ENCODE measurements around the gene RDX. TPM values are rescaled to one million over a fixed set of nuclear protein-coding genes. Genes with fewer than 3 reads are reported as not detected.
A peak's percentile ranks its signal among the peaks of the same experiment; 100 is the strongest.

Gene RDX
- total RNA-seq, 1 experiment from 2014 or later: 250 TPM

DNA sequence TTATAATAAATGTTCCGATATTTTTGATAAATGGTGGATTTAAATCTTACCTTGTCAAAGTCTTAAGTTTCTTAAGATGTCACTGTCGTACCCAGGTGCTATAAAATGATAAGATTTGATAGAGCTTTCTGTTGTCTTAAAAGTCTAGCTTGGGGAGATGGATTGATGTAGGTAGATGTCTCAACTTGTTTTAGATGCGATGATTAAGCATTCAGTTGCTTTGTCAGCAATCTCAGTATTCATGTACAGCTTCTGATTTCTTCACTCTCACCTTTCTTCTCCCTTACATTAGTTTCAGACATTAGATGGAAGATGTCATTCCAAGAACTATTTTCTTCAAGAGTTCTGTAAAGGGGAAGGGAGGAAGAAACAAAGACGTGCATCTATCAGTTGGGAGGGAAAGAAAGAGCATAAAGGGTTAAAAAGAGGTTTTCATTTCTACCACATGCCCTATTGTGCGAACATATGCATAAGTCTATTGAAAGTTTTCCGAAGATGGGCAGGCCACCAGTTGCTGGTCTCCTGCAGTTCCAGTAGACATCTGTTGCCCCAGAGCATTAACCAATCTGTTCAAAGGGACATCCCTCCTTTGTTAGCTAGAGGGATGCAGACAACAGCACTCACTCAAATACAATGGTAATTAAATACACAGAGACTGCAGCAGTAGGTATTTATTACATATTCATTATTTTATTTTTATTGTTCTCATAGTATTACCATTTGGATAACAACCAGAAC, 164.9 kb downstream of the RDX start:
- Mint-ChIP-seq H3K36me3 (ENCODE audit: insufficient read depth, unreplicated experiment) (no peaks in the 10 kb centered on the region), H3K4me1 (ENCODE audit: low read depth, unreplicated experiment) (peaks cover 12% of the 10 kb centered on the region), H3K27me3 (ENCODE audit: insufficient read depth, unreplicated experiment) (no peaks in the 10 kb centered on the region), H3K9me3 (ENCODE audit: unreplicated experiment) (no peaks in the 10 kb centered on the region), H3K27ac (ENCODE audit: unreplicated experiment) (no peak overlapping the region), H3K4me3 (ENCODE audit: unreplicated experiment) (no peak overlapping the region)
- Histone ChIP-seq H3K4me1 (peaks cover 13% of the 10 kb centered on the region), H3K36me3 (ENCODE audit: control insufficient read depth, insufficient read depth, low read length) (no peaks in the 10 kb centered on the region), H3K27me3 (replicated peaks; ENCODE audit: control insufficient read depth, insufficient read depth, low read length) (no peaks in the 10 kb centered on the region), H3K9me3 (no peaks in the 10 kb centered on the region), H3K4me3 (ENCODE audit: low read depth, low read length) (no peak overlapping the region)
- ChIA-PET POLR2A (no interaction called here), CTCF (no interaction called here)
- no peak for DNase-seq
- intact Hi-C loops (cut with micrococcal nuclease; ENCODE audit: unreplicated experiment): no loop called here
- BruUV-seq (replicated peaks): no TSS peak
- no peak for TF ChIP-seq CTCF (IDR thresholded peaks at IDR 0.05; ENCODE audit: insufficient read depth in 1 of 2, low read depth in 1 of 2, low read length in 1 of 2, severe bottlenecking in 1 of 2, unreplicated experiment in 1 of 2)

DNA sequence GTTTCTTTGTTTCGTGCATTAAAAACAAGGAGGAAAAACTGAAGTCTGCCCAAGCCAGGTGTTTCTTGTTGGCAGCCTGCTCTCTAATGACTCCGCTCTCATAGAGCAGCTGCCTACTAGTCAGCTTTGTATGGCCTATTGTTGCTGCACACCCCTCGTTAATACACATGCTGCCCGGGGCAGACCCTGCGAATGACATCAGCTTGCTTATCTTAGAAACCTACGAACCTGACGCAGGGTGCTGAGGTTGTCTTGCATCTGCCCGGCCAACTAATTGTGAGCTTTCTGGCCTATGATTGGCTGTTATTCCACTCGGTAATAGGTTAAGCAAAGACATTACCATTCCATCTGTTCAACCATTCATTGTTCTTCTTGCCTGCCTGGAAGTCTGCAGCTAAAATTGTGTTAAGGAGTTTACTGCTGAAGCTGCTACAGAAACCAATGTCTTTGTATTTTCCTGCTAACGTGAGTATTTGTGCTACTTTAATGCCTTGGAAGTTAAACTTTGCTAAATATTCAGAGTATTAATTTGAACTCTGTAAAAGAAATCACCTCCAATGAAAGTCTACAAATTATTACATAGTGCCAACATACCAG, 165.7 kb downstream of the RDX start:
- no peaks in the 10 kb centered on the region for H3K36me3 Mint-ChIP-seq (ENCODE audit: insufficient read depth, unreplicated experiment)
- CTCF ChIA-PET: no interaction called here
- BruUV-seq (replicated peaks): no TSS peak
- H3K4me1 Mint-ChIP-seq (ENCODE audit: low read depth, unreplicated experiment): peaks cover 14% of the 10 kb centered on the region
- intact Hi-C loops (cut with micrococcal nuclease; ENCODE audit: unreplicated experiment): no loop called here
- H3K4me1 ChIP-seq: peaks cover 18% of the 10 kb centered on the region
- no peak for TF ChIP-seq CTCF (IDR thresholded peaks at IDR 0.05; ENCODE audit: insufficient read depth in 1 of 2, low read depth in 1 of 2, low read length in 1 of 2, severe bottlenecking in 1 of 2, unreplicated experiment in 1 of 2)
- no peaks in the 10 kb centered on the region for H3K27me3 ChIP-seq (replicated peaks; ENCODE audit: control insufficient read depth, insufficient read depth, low read length)
- H3K9me3 ChIP-seq: no peaks in the 10 kb centered on the region
- H3K36me3 ChIP-seq (ENCODE audit: control insufficient read depth, insufficient read depth, low read length): no peaks in the 10 kb centered on the region
- POLR2A ChIA-PET: interaction anchor here (1.4 kb wide), 1 partner anchor 39 kb away, joined by 4 read pairs; no protein-coding TSS in a partner anchor
- H3K9me3 Mint-ChIP-seq (ENCODE audit: unreplicated experiment): peaks cover 3% of the 10 kb centered on the region
- H3K27ac Mint-ChIP-seq (ENCODE audit: unreplicated experiment): no peak overlapping the region
- DNase-seq: peak in 1 of 2 experiments; percentile 46
- no peaks in the 10 kb centered on the region for H3K27me3 Mint-ChIP-seq (ENCODE audit: insufficient read depth, unreplicated experiment)
- H3K4me3 Mint-ChIP-seq (ENCODE audit: unreplicated experiment): no peak overlapping the region
- H3K4me3 ChIP-seq (ENCODE audit: low read depth, low read length): no peak overlapping the region

DNA sequence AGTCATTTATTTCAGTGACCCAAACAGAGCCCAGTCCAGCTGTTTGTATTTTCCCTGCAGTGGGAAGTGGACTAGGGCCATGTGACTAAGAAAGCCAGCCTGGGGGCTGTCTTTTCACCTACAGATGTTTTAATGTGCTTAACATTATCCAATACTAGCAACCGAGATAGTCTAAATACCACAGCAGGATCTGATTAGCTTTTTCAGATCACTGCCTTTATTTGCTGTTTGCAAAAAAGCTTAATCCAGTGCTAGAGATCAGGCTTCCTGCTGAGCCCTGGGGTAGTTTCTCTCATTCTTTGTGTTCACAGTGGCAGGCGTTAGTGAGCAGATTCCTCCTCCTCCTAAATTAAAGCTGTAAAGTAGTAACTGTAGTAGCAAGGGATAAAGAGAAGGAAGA, 168.3 kb downstream of the RDX start:
- no TSS peak for BruUV-seq (replicated peaks)
- no peak overlapping the region for H3K4me3 Mint-ChIP-seq (ENCODE audit: unreplicated experiment)
- no peak for DNase-seq
- Histone ChIP-seq H3K36me3 (ENCODE audit: control insufficient read depth, insufficient read depth, low read length) (no peaks in the 10 kb centered on the region), H3K27me3 (replicated peaks; ENCODE audit: control insufficient read depth, insufficient read depth, low read length) (no peaks in the 10 kb centered on the region), H3K4me3 (ENCODE audit: low read depth, low read length) (no peak overlapping the region), H3K4me1 (peaks cover 24% of the 10 kb centered on the region), H3K9me3 (no peaks in the 10 kb centered on the region)
- no peak for TF ChIP-seq CTCF (IDR thresholded peaks at IDR 0.05; ENCODE audit: insufficient read depth in 1 of 2, low read depth in 1 of 2, low read length in 1 of 2, severe bottlenecking in 1 of 2, unreplicated experiment in 1 of 2)
- no peaks in the 10 kb centered on the region for H3K27me3 Mint-ChIP-seq (ENCODE audit: insufficient read depth, unreplicated experiment)
- peaks cover 15% of the 10 kb centered on the region for H3K9me3 Mint-ChIP-seq (ENCODE audit: unreplicated experiment)
- intact Hi-C loops (cut with micrococcal nuclease; ENCODE audit: unreplicated experiment): no loop called here
- peaks cover 10% of the 10 kb centered on the region for H3K36me3 Mint-ChIP-seq (ENCODE audit: insufficient read depth, unreplicated experiment)
- ChIA-PET CTCF (interaction anchor here (1.1 kb wide), 1 partner anchor 307 kb away, joined by 3 read pairs; no protein-coding TSS in a partner anchor), POLR2A (no interaction called here)
- H3K4me1 Mint-ChIP-seq (ENCODE audit: low read depth, unreplicated experiment): peaks cover 24% of the 10 kb centered on the region
- no peak overlapping the region for H3K27ac Mint-ChIP-seq (ENCODE audit: unreplicated experiment)
